Heart left ventricle (tissue), 16 donors: ENCODE data around the gene HS3ST2. TPM values are rescaled to one million over a fixed set of nuclear protein-coding genes. Genes with fewer than 3 reads are reported as not detected.
"Not testable (repeated sequence)": the region's sequence is repeated elsewhere in the genome, so short reads cannot be mapped to it uniquely, and the experiment has no call there.

ENCODE experiments used
- ATAC-seq, 4 donors: fragments of 200-7000 bp; cut with Tn5 transposase; one replicate each; pipeline ENCODE4 v1.9.1; 2020 to 2022; ENCODE audit warnings: moderate library complexity in 4 of 4, mild to moderate bottlenecking in 3 of 4, moderate number of reproducible peaks in 1 of 4
- DNase-seq, 5 donors: peaks; one replicate each; pipeline ENCODE4 v3.0.0-alpha.2; 2020
- H3K27ac ChIP-seq, 12 donors: fragments of 200-600 bp; sonication (generic) in 4 of 12; one replicate each; pipeline versions ENCODE4 v1.5.0 to v1.8.0; 2016 to 2022; ENCODE audit warnings: mild to moderate bottlenecking in 2 of 12
- H3K27me3 ChIP-seq, 9 donors: fragments of 200-600 bp; sonication (generic) in 2 of 9; one replicate each; pipeline versions ENCODE4 v1.5.1 to v1.8.0; 2016 to 2022; ENCODE audit warnings: mild to moderate bottlenecking in 3 of 9
- H3K36me3 ChIP-seq, 9 donors: fragments of 200-600 bp; sonication (generic) in 2 of 9; one replicate each; pipeline versions ENCODE4 v1.5.0 to v1.8.0; 2018 to 2022; ENCODE audit warnings: mild to moderate bottlenecking in 2 of 9
- H3K4me1 ChIP-seq, 12 donors: fragments of 200-600 bp; sonication (generic) in 4 of 12; one replicate each; pipeline versions ENCODE4 v1.5.0 to v1.8.0; 2016 to 2022; ENCODE audit warnings: mild to moderate bottlenecking in 3 of 12
- H3K4me3 ChIP-seq, 12 donors: fragments of 200-600 bp; sonication (generic) in 4 of 12; one replicate each; pipeline versions ENCODE4 v1.5.0 to v1.8.0; 2017 to 2022; ENCODE audit warnings: mild to moderate bottlenecking in 9 of 12, moderate library complexity in 4 of 12
- H3K9me3 ChIP-seq, 12 donors: fragments of 200-600 bp; sonication (generic) in 4 of 12; one replicate each; pipeline versions ENCODE4 v1.5.0 to v1.8.0; 2016 to 2022; ENCODE audit warnings: mild to moderate bottlenecking in 1 of 12
- POLR2A ChIP-seq, 2 donors: fragments of 450-650 bp; IDR thresholded peaks; one replicate each; pipeline ENCODE4 v1.6.1; 2017; ENCODE audit warnings: antibody characterized with exemption in 2 of 2, mild to moderate bottlenecking in 2 of 2, moderate library complexity in 2 of 2
- WGBS, 4 donors: extraction: QIAGEN DNeasy Blood & Tissue Kit in 2 of 4; methylation state at CpG; one replicate each; pipeline versions ENCODE4 v1.1.5 to v1.1.7; 2013 to 2018; 5-methylcytosine and 5-hydroxymethylcytosine counted together
- intact Hi-C, 10 donors: fragments of 100-400 bp; cut with DNase I; formaldehyde crosslinking; loops; one replicate each; pipeline versions ENCODE4 v1.11.1 to v1.14.2; 2022
- polyA plus RNA-seq, 2 donors: library from polyadenylated mRNA; stranded (reverse); fragments of 200-250 nt; gene quantifications; one replicate each; pipeline ENCODE4 v1.2.3, GENCODE V29; 2013
- total RNA-seq, 9 donors: library from RNA; depleted of rRNA in 2 of 9; stranded (reverse); fragments of >200 nt in 2 of 9; fragmentation: NEBNext Ultra II Directional in 3 of 9; extraction: Animal tissue kit (Norgen Biotek cat#: 25700) in 3 of 9; gene quantifications; one replicate each; pipeline versions ENCODE4 v1.1.0 to v1.2.4, GENCODE V29; 2016 to 2023
- TF ChIP-seq, protein P1 (sequence below), 12 donors: fragments of 200-600 bp; sonication (generic) in 4 of 12; IDR thresholded peaks; one replicate each; pipeline versions ENCODE4 v1.5.0 to v1.8.0; 2018 to 2022; ENCODE audit warnings: antibody characterized with exemption in 12 of 12, mild to moderate bottlenecking in 5 of 12
- donor health status: ischemic (EF 13 %, LVEDD 7.1; RV severe dilation, severe dysfunction).
- donor health status: healthy with polysubstance abuse.
- donor health status: DM: no; HTN: yes; CAD: no.
- donor health status: DM: no; HTN: no; CAD: no.
- donor health status: ischemic (EF 25% LVEDD 6.9; RV normal size, moderate dysfunction).
- donor health status: ischemic (EF 25% LVEDD 5.7; RV mildly dilated, moderate dysfunction).
- donor health status: healthy.
- donor health status: DM: yes; HTN: yes; CAD: no.
- donor health status: ischemic (EF 35%, LVEDD 5.7; RV mildly dilated, moderate dysfunction).
- donor health status: nonischemic (EF 11% LVEDD 7.7; RV severe dilation, severe dysfunction).
- donor health status: DM: yes; HTN: yes; CAD: no.
- donor health status: PGD.
- donor health status: ischemic (EF 29% LVEDD 5.4; RV normal size, mild dysfunction).
- donor health status: nonischemic (EF 23%, LVEDD 6.1; RV moderate dilation, normal function).

The HS3ST2 gene
- total and polyA plus RNA-seq, 11 donors: 0.08 to 4.3 (median 0.20) TPM

DNA sequence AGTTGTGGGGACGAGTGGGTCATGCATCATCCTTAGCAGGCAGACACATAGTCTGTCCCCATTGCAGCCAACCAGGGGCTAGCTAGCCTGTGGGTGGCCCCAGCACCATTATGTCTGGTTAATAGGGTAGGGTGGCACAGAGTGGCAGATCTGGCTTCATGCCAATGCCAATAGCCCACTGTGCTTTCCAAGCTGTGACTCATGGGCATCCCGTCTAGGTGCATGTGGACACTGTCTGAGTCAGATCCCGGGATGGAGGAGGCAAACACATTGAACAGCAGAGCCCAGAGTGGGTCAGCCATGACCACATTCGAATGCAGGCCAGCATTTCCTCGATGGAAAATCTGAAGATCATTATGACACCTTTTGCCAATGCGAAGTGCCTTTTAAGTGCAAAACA lies 2.5 kb downstream of the HS3ST2 start:
- DNase-seq (no peak), ATAC-seq (no peak)
- no peak overlapping the region for H3K27ac ChIP-seq
- TF ChIP-seq, protein P1, sequence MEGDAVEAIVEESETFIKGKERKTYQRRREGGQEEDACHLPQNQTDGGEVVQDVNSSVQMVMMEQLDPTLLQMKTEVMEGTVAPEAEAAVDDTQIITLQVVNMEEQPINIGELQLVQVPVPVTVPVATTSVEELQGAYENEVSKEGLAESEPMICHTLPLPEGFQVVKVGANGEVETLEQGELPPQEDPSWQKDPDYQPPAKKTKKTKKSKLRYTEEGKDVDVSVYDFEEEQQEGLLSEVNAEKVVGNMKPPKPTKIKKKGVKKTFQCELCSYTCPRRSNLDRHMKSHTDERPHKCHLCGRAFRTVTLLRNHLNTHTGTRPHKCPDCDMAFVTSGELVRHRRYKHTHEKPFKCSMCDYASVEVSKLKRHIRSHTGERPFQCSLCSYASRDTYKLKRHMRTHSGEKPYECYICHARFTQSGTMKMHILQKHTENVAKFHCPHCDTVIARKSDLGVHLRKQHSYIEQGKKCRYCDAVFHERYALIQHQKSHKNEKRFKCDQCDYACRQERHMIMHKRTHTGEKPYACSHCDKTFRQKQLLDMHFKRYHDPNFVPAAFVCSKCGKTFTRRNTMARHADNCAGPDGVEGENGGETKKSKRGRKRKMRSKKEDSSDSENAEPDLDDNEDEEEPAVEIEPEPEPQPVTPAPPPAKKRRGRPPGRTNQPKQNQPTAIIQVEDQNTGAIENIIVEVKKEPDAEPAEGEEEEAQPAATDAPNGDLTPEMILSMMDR (IDR thresholded peaks at IDR 0.05): no peak
- TF ChIP-seq POLR2A (IDR thresholded peaks at IDR 0.05): no peak
- peaks cover 17 to 53% (median 32%) of the 10 kb centered on the region in 9 donors for H3K27me3 ChIP-seq
- H3K4me3 ChIP-seq: peak overlapping the region in 1 of 12 donors; percentile 45
- intact Hi-C loops: no loop called here
- WGBS, 4 donors: 61 to 88% (median 76%) methylated on average over 5 to 6 of the region's 6 CpGs
- H3K4me1 ChIP-seq: peaks cover 0 to 21% (median 13%) of the 10 kb centered on the region in 12 donors
- no peaks in the 10 kb centered on the region for H3K9me3 ChIP-seq
- no peaks in the 10 kb centered on the region for H3K36me3 ChIP-seq

DNA sequence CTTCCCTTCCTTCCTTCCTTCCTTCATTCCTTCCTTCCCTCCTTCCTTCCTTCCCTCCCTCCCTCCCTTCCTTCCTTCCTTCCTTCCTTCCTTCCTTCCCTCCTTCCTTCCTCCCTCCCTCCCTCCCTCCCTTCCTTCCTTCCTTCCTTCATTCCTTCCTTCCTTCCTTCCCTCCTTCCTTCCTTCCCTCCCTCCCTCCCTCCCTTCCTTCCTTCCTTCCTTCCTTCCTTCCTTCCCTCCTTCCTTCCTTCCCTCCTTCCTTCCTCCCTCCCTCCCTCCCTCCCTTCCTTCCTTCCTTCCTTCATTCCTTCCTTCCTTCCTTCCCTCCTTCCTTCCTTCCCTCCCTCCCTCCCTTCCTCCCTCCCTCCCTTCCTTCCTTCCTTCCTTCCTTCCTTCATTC lies 4.8 kb downstream of the HS3ST2 start:
- H3K4me3 ChIP-seq, intact Hi-C loops, H3K9me3 ChIP-seq, ATAC-seq, H3K36me3 ChIP-seq, DNase-seq, H3K27ac ChIP-seq: not testable (repeated sequence)
- H3K4me1 ChIP-seq: peaks cover 0 to 13% (median 8%) of the 10 kb centered on the region in 12 donors
- peaks cover 13 to 42% (median 22%) of the 10 kb centered on the region in 9 donors for H3K27me3 ChIP-seq

- no peaks in the 10 kb centered on the region for H3K36me3 ChIP-seq
- H3K9me3 ChIP-seq: no peaks in the 10 kb centered on the region
- no peak overlapping the region for H3K27ac ChIP-seq
- DNase-seq (no peak), ATAC-seq (no peak)
- WGBS, 4 donors: 70 to 74% (median 72%) methylated on average over 3 of the region's 3 CpGs
- H3K27me3 ChIP-seq: peaks cover 0 to 22% (median 0%) of the 10 kb centered on the region in 9 donors
- H3K4me1 ChIP-seq: no peaks in the 10 kb centered on the region
- intact Hi-C loops: no loop called here
- TF ChIP-seq, protein P1 (IDR thresholded peaks at IDR 0.05): no peak
- TF ChIP-seq POLR2A (IDR thresholded peaks at IDR 0.05): no peak
- H3K4me3 ChIP-seq: no peak overlapping the region
Observed at GRCh38 chr16:22838681-22839080, 24.7 kb downstream of the HS3ST2 start.

- 77 to 85% (median 82%) methylated on average over 4 of the region's 4 CpGs for WGBS, 4 donors
Observed at GRCh38 chr16:22842031-22842430, 28.1 kb downstream of the HS3ST2 start.

GRCh38 chr16:22843122-22843521 lies 29.2 kb downstream of the HS3ST2 start:
- DNase-seq: no peak
- TF ChIP-seq, protein P1 (IDR thresholded peaks at IDR 0.05): no peak
- TF ChIP-seq POLR2A (IDR thresholded peaks at IDR 0.05): no peak
- Histone ChIP-seq H3K27me3 (peaks cover 0 to 17% (median 0%) of the 10 kb centered on the region in 9 donors), H3K9me3 (no peaks in the 10 kb centered on the region), H3K27ac (no peak overlapping the region), H3K36me3 (no peaks in the 10 kb centered on the region), H3K4me3 (no peak overlapping the region), H3K4me1 (no peaks in the 10 kb centered on the region)
- intact Hi-C loops: no loop called here
- 43 to 70% (median 60%) methylated on average over 3 of the region's 3 CpGs for WGBS, 4 donors
- ATAC-seq: no peak

More at GRCh38 chr16:22842031-22842430, 28.1 kb downstream of the HS3ST2 start:
- H3K27me3 ChIP-seq: peaks cover 0 to 18% (median 0%) of the 10 kb centered on the region in 9 donors
- H3K9me3 ChIP-seq, H3K4me3 ChIP-seq, H3K4me1 ChIP-seq, DNase-seq, ATAC-seq, intact Hi-C loops, H3K27ac ChIP-seq, H3K36me3 ChIP-seq: not testable (repeated sequence)
